MCF 10A (cell line): ENCODE results near the gene CTAGE9. TPM values are rescaled to one million over a fixed set of nuclear protein-coding genes. Genes with fewer than 3 reads are reported as not detected.
"Not testable (repeated sequence)": the region's sequence is repeated elsewhere in the genome, so short reads cannot be mapped to it uniquely, and the experiment has no call there.

Experiments
- BruUV-seq: library from RNA; stranded (reverse); fragments of 400-500 nt; replicated peaks from 2 replicates; lab custom pipeline; 2021; lab: Mats Ljungman, UMichigan
- CTCF ChIA-PET: fragments of 300-600 bp; sonication (Branson Sonifier 250); formaldehyde crosslinking; extraction: SDS; loops from one replicate; lab custom pipeline; 2021; ENCODE audit warnings: antibody characterized with exemption, inconsistent platforms; lab: Yijun Ruan, JAX
- POLR2A ChIA-PET: fragments of 300-600, 350-650 bp; sonication (Branson Sonifier 250); formaldehyde crosslinking; extraction: SDS; loops from one replicate; lab custom pipeline; 2020; ENCODE audit warnings: antibody characterized with exemption, inconsistent platforms; lab: Yijun Ruan, JAX
- DNase-seq: peaks from one replicate; pipeline ENCODE4 v3.0.0-alpha.2; 2018; ENCODE audit not compliant: unreplicated experiment
- H3K27ac Mint-ChIP-seq: one replicate; pipeline ENCODE4 v1.8.0; 2022; ENCODE audit warnings: mild to moderate bottlenecking, low read depth, mixed read lengths; ENCODE audit not compliant: unreplicated experiment
- H3K27me3 Mint-ChIP-seq: one replicate; pipeline ENCODE4 v1.8.0; 2022; ENCODE audit warnings: mixed read lengths; ENCODE audit not compliant: insufficient read depth, unreplicated experiment
- H3K36me3 Mint-ChIP-seq: one replicate; pipeline ENCODE4 v1.8.0; 2022; ENCODE audit warnings: mild to moderate bottlenecking, moderate library complexity, mixed read lengths; ENCODE audit not compliant: insufficient read depth, unreplicated experiment
- H3K4me1 Mint-ChIP-seq: one replicate; pipeline ENCODE4 v1.8.0; 2022; ENCODE audit warnings: mixed read lengths; ENCODE audit not compliant: insufficient read depth, unreplicated experiment
- H3K4me3 Mint-ChIP-seq: one replicate; pipeline ENCODE4 v1.8.0; 2022; ENCODE audit warnings: mild to moderate bottlenecking, moderate library complexity, mixed read lengths; ENCODE audit not compliant: unreplicated experiment
- H3K9me3 Mint-ChIP-seq: one replicate; pipeline ENCODE4 v1.8.0; 2022; ENCODE audit warnings: mixed read lengths; ENCODE audit not compliant: unreplicated experiment
- CTCF ChIP-seq: fragments of 200-600 bp; IDR thresholded peaks from one replicate; pipeline ENCODE4 v1.8.0; 2022; ENCODE audit warnings: antibody characterized with exemption, mild to moderate bottlenecking; ENCODE audit not compliant: unreplicated experiment
- intact Hi-C: fragments of 100-400 bp; cut with micrococcal nuclease; formaldehyde crosslinking; loops from 2 replicates; pipeline ENCODE4 v1.14.1; 2022
- total RNA-seq: library from RNA; stranded (reverse); gene quantifications from 2 replicates; pipeline ENCODE4 v1.2.3, GENCODE V29; 2022

CTAGE9 gene
- total RNA-seq, 1 experiment from 2014 or later, result not detected

DNA sequence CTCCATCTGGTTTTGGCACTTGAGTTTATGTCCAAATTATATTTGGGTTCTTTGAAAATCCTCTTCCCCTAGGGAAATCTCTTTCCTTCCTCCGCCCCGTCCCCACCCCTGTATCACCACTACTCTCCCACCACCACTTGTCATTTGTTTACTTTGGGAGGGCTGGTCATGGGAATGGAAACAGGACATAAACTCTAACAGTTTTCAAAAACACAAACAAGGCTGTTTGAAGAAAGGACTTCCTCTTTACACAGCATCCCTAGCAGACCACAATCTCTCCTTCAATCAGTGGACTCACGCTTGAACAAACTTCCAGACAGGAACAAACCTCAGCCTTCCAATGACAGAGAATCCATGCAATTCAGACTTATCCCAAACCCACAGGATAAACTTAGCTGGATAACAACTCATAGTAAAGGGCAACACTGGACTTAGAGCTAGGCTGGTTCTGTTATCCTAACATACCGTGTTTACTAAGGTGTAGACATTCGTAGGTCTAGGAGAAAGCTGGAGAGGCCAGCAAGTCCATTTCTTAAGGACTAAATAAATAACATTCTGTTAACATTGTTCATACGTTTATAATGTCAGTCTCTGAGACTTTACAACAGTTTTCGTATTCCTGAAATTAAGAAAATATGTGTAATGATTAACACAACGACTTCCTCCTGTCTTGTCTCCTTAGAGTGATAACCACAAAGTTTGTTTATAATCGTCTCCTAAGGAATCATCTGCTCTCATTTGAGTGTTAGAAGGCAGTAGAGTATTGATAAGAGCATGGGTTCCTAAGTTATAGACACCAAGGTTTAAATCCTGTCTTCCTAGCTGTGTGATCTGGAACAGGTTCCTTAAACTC, 44.1 kb upstream of the CTAGE9 start:
- no peaks in the 10 kb centered on the region for H3K4me1 Mint-ChIP-seq
- TF ChIP-seq CTCF, result no peak
- intact Hi-C loops, result no loop called here
- ChIA-PET CTCF (interaction anchor here (1.5 kb wide), 1 partner anchor 60 kb away, joined by 4 read pairs; no protein-coding TSS in a partner anchor), POLR2A (no interaction called here)
- H3K27ac Mint-ChIP-seq, result no peak overlapping the region
- no peaks in the 10 kb centered on the region for H3K27me3 Mint-ChIP-seq
- no peaks in the 10 kb centered on the region for H3K36me3 Mint-ChIP-seq
- no peak overlapping the region for H3K4me3 Mint-ChIP-seq
- H3K9me3 Mint-ChIP-seq, result no peaks in the 10 kb centered on the region
- no TSS peak for BruUV-seq
- no peak for DNase-seq

- POLR2A ChIA-PET, result no interaction called here
Observed at GRCh38 chr6:131754088-131754487, 43.3 kb upstream of the CTAGE9 start.

DNA sequence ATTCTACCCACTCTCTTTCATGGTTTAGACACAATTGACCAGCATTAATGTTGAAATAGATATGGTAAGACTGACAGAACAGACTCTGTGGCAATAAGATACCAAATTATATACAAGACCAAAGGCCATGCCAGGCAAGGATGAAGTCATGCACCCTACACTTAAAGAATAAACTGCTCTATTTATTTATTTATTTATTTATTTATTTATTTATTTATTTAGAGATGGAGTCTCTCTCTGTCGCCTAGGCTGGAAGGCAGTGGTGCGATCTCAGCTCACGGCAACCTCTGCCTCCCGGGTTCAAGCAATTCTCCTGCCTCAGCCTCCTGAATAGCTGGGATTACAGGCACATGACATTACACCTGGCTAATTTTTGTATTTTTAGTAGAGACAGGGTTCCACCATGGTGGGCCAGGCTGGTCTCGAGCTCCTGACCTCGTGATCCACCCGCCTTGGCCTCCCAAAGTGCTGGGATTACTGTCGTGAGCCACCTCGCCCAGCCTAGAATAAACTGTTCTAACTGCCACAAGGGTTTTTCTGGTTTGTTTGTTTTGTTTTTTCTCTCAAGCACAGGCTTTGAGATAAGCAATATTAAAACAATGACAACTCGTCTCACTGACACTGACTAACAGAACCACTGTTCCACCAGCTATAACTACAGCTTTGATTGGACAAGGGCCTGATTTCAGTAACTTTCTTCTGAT, 40.3 kb upstream of the CTAGE9 start:
- H3K27me3 Mint-ChIP-seq, H3K27ac Mint-ChIP-seq, BruUV-seq, intact Hi-C loops, DNase-seq, H3K36me3 Mint-ChIP-seq, H3K4me3 Mint-ChIP-seq, H3K4me1 Mint-ChIP-seq, H3K9me3 Mint-ChIP-seq: not testable (repeated sequence)
- POLR2A ChIA-PET, result interaction anchor here (0.6 kb wide), 1 partner anchor 80 kb away, joined by 5 read pairs; no protein-coding TSS in a partner anchor
- CTCF ChIA-PET, result interaction anchor here (1.1 kb wide), 1 partner anchor 159 kb away, joined by 4 read pairs; no protein-coding TSS in a partner anchor

More at GRCh38 chr6:131754088-131754487, 43.3 kb upstream of the CTAGE9 start:
- no peak for TF ChIP-seq CTCF
- Mint-ChIP-seq H3K4me1 (no peaks in the 10 kb centered on the region), H3K27me3 (no peaks in the 10 kb centered on the region), H3K36me3 (no peaks in the 10 kb centered on the region), H3K27ac (no peak overlapping the region), H3K9me3 (no peaks in the 10 kb centered on the region), H3K4me3 (no peak overlapping the region)
- intact Hi-C loops, result no loop called here
- no TSS peak for BruUV-seq
- DNase-seq, result no peak
- CTCF ChIA-PET, result interaction anchor here (0.7 kb wide), 1 partner anchor 106 kb away, joined by 4 read pairs; no protein-coding TSS in a partner anchor

- no TSS peak for BruUV-seq
- POLR2A ChIA-PET, result no interaction called here
- Mint-ChIP-seq H3K9me3 (no peaks in the 10 kb centered on the region), H3K27me3 (no peaks in the 10 kb centered on the region), H3K4me1 (no peaks in the 10 kb centered on the region), H3K27ac (no peak overlapping the region), H3K36me3 (no peaks in the 10 kb centered on the region), H3K4me3 (no peak overlapping the region)
- CTCF ChIA-PET, result no interaction called here
- DNase-seq, result no peak
- intact Hi-C loops, result no loop called here
- TF ChIP-seq CTCF, result no peak
Observed at GRCh38 chr6:131749023-131749422, 38.2 kb upstream of the CTAGE9 start.
